Daoy (cell line): ENCODE measurements around the gene RAD51B. TPM values are rescaled to one million over a fixed set of nuclear protein-coding genes. Genes with fewer than 3 reads are reported as not detected.
A peak's percentile ranks its signal among the peaks of the same experiment; 100 is the strongest.

ENCODE experiments used
- DNase-seq: peaks from one replicate; pipeline ENCODE4 v3.0.0-alpha.2; 2015; ENCODE audit warnings: low read depth
- total RNA-seq: library from RNA; depleted of rRNA; stranded (reverse); fragments of >200 nt; shearing (Covaris generic); gene quantifications from 2 replicates; pipeline ENCODE4 v1.2.3, GENCODE V29; 2014

Gene RAD51B
- total RNA-seq, 1 experiment from 2014 or later = 15.8 TPM

- DNase-seq = no peak
Observed at GRCh38 chr14:68359022-68359836, 539.6 kb downstream of the RAD51B start.

GRCh38 chr14:68359837-68360552 lies 540.4 kb downstream of the RAD51B start:
- DNase-seq = peak; percentile 41

GRCh38 chr14:68361231-68361630 lies 541.7 kb downstream of the RAD51B start:
- peak; percentile 92 for DNase-seq

- DNase-seq = no peak
Observed at GRCh38 chr14:68362846-68363245, 543.3 kb downstream of the RAD51B start.

GRCh38 chr14:68363466-68363842 lies 543.9 kb downstream of the RAD51B start:
- no peak for DNase-seq

GRCh38 chr14:68363843-68364767 lies 544.5 kb downstream of the RAD51B start:
- peak; percentile 77 for DNase-seq

GRCh38 chr14:68364792-68365192 lies 545.2 kb downstream of the RAD51B start:
- peak; percentile 51 for DNase-seq

GRCh38 chr14:68365228-68365627 lies 545.6 kb downstream of the RAD51B start:
- DNase-seq = peak; percentile 68

GRCh38 chr14:68366656-68367055 lies 547.1 kb downstream of the RAD51B start:
- DNase-seq = no peak

GRCh38 chr14:68367536-68367935 lies 548.0 kb downstream of the RAD51B start:
- peak; percentile 46 for DNase-seq

- no peak for DNase-seq
Observed at GRCh38 chr14:68368850-68369249, 549.3 kb downstream of the RAD51B start.

- DNase-seq = no peak
Observed at GRCh38 chr14:68369281-68370056, 549.9 kb downstream of the RAD51B start.

- no peak for DNase-seq
Observed at GRCh38 chr14:68370057-68370360, 550.4 kb downstream of the RAD51B start.

- no peak for DNase-seq
Observed at GRCh38 chr14:68372368-68372767, 552.8 kb downstream of the RAD51B start.

GRCh38 chr14:68373124-68373646 lies 553.6 kb downstream of the RAD51B start:
- no peak for DNase-seq

- no peak for DNase-seq
Observed at GRCh38 chr14:68373847-68374444, 554.4 kb downstream of the RAD51B start.

GRCh38 chr14:68374682-68375081 lies 555.1 kb downstream of the RAD51B start:
- DNase-seq = peak; percentile 86

- DNase-seq = no peak
Observed at GRCh38 chr14:68375376-68375775, 555.8 kb downstream of the RAD51B start.

- DNase-seq = peak; percentile 81
Observed at GRCh38 chr14:68376067-68376779, 556.6 kb downstream of the RAD51B start.

GRCh38 chr14:68377006-68377405 lies 557.4 kb downstream of the RAD51B start:
- no peak for DNase-seq
